GM12891 (cell line): Measurements from ENCODE around the gene PCDH9.
"Not testable (repeated sequence)": the region's sequence is repeated elsewhere in the genome, so short reads cannot be mapped to it uniquely, and the experiment has no call there.

Source experiments
- DNase-seq: peaks from one replicate; pipeline ENCODE4 v3.0.0; 2011; ENCODE audit warnings: low spot score; ENCODE audit not compliant: insufficient read length
- FAIRE-seq: peaks from 2 replicates; lab custom pipeline; 2011; peaks lifted over from hg19 to GRCh38; lab: Jason Lieb, UNC
- PAX5 ChIP-seq: IDR thresholded peaks from 2 replicates; pipeline ENCODE4 v1.6.1; 2011; ENCODE audit warnings: low read length, moderate library complexity, mild to moderate bottlenecking; ENCODE audit not compliant: insufficient read depth, severe bottlenecking
- POLR2A ChIP-seq: IDR thresholded peaks from 2 replicates; pipeline ENCODE4 v1.6.1; 2011; ENCODE audit warnings: low read depth, low read length, control low read depth
- POLR2AphosphoS5 ChIP-seq: IDR thresholded peaks from 2 replicates; pipeline ENCODE4 v1.6.1; 2011; ENCODE audit warnings: low read depth, low read length, control low read depth
- POU2F2 ChIP-seq: IDR thresholded peaks from 2 replicates; pipeline ENCODE4 v1.6.1; 2011; ENCODE audit warnings: low read depth, mild to moderate bottlenecking, control low read depth, low read length, moderate library complexity
- SPI1 ChIP-seq: IDR thresholded peaks from 2 replicates; pipeline ENCODE4 v1.6.1; 2011; ENCODE audit warnings: low read depth, low read length, control low read depth
- TAF1 ChIP-seq: IDR thresholded peaks from 2 replicates; pipeline ENCODE4 v1.6.1; 2011; ENCODE audit warnings: low read depth, low read length, control low read depth

PCDH9 gene

GRCh38 chr13:66634384-66634783 lies 595.8 kb downstream of the PCDH9 start:
- FAIRE-seq (no peak), DNase-seq (no peak)
- TF ChIP-seq POU2F2 (no peak), SPI1 (no peak), PAX5 (no peak), TAF1 (no peak), POLR2AphosphoS5 (no peak), POLR2A (no peak)

GRCh38 chr13:66627512-66627911 lies 602.6 kb downstream of the PCDH9 start:
- TF ChIP-seq POLR2AphosphoS5, result no peak
- no peak for TF ChIP-seq SPI1
- TF ChIP-seq POLR2A, result no peak
- no peak for TF ChIP-seq POU2F2
- TF ChIP-seq PAX5, result no peak
- no peak for TF ChIP-seq TAF1
- no peak for FAIRE-seq

DNA sequence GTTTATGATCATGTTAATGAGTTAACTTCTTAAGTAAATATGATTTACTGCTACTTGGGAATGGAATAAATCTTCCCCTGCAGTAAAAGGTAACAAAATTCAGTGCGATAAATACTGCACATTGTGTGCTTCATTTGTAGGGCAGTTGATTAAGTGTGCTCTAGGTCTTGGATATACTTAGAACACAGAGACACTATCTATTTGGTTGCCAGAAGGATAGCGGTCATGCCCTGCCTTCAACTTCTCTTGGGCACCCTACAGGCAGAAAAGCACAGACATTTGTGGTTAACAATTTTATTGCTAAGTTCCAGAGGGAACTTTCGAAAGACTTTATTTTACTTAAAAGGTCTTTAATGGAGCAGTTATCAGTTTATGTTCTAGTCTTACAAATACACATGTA lies 605.8 kb downstream of the PCDH9 start:
- TF ChIP-seq POLR2A (no peak), SPI1 (no peak), POU2F2 (no peak), PAX5 (no peak)
- FAIRE-seq (no peak), DNase-seq (no peak)

More at GRCh38 chr13:66627512-66627911, 602.6 kb downstream of the PCDH9 start:
- no peak for DNase-seq

DNA sequence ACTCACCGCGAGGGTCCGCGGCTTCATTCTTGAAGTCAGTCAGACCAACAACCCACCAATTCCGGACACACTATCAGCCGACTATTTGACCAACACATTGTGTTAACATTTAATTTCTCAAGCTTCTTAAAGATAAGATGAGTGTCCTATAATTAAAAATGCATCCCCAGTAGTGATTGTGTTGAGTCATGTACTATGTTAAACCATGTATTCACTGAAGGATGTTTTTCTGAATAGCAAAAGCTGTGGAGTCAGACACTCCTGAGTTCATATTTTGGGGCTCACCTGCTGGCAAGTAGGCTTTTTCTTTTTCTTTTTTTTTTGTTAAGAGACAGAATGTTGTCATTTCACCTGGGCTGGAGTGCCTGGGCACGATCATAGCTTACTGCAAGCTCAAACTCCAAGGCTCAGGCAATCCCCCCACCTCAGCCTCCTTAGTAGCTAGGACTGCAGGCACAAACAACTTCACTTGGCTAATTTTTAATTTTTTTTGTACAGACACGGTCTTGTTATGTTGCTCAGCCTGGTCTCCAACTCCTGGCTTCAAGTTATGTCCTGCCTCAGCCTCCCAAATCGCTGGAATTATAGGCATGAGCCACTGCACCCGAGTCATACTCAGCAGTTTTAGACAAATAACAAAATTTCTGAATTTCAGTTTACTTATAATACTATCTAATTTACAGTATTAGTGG lies 606.9 kb downstream of the PCDH9 start:
- FAIRE-seq, result no peak
- no peak for TF ChIP-seq POLR2AphosphoS5
- TF ChIP-seq TAF1, result no peak
- TF ChIP-seq PAX5, result no peak
- no peak for TF ChIP-seq POU2F2
- TF ChIP-seq SPI1, result no peak
- no peak for TF ChIP-seq POLR2A
- DNase-seq, result no peak

DNA sequence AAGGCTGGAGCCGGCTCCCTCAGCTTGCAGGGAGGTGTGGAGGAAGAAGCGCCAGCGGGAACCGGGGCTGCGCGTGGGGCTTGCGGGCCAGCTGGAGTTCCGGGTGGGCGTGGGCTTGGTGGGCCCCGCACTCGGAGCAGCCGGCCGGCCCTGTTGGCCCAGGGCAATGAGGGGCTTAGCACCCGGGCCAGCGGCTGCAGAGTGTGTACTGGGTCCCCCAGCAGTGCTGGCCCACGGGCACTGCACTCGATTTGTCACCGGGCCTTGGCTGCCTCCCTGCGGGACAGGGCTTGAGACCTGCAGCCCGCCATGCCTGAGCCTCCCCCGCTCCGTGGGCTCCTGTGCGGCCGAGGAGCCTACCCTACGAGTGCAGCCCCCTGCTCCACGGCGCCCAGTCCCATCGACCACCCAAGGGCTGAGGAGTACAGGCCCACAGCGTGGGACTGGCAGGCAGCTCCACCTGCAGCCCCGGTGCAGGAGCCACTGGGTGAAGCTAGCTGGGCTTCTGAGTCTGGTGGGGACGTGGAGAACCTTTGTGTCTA lies 608.2 kb downstream of the PCDH9 start:
- FAIRE-seq, DNase-seq: not testable (repeated sequence)

GRCh38 chr13:66618702-66619101 lies 611.4 kb downstream of the PCDH9 start:
- DNase-seq (no peak), FAIRE-seq (no peak)

GRCh38 chr13:66617786-66618185 lies 612.4 kb downstream of the PCDH9 start:
- DNase-seq (no peak), FAIRE-seq (no peak)
- no peak for TF ChIP-seq POLR2AphosphoS5
- TF ChIP-seq POLR2A, result no peak
- no peak for TF ChIP-seq POU2F2
- TF ChIP-seq SPI1, result no peak
- TF ChIP-seq TAF1, result no peak
- no peak for TF ChIP-seq PAX5

More at GRCh38 chr13:66618702-66619101, 611.4 kb downstream of the PCDH9 start:
- TF ChIP-seq POLR2AphosphoS5 (no peak), TAF1 (no peak), POLR2A (no peak), POU2F2 (no peak), PAX5 (no peak), SPI1 (no peak)

DNA sequence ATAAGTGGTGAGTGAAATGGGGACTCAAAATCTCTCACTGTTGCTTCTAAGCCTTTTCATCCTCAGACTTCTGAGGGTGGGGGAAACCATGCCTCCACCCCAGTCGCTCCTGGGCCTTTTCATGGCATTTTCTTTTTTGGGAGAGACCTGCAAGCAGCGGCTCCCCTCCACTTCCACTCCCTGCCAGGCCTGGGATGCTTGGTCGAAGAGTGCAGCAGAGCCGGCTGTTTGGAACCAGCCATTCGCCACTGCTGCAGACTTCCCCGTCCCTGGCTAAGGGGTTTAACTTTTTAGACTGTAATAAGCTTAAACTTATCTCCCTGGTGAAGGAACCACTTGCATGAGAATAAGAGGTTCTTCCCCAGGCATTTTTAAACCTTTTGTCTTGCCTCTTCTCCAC lies 617.2 kb downstream of the PCDH9 start:
- FAIRE-seq, result no peak
- TF ChIP-seq TAF1 (no peak), SPI1 (no peak), POLR2AphosphoS5 (no peak), POLR2A (no peak), POU2F2 (no peak), PAX5 (no peak)
- DNase-seq, result no peak

- no peak for FAIRE-seq
- TF ChIP-seq SPI1 (no peak), PAX5 (no peak), TAF1 (no peak), POLR2A (no peak), POLR2AphosphoS5 (no peak), POU2F2 (no peak)
- no peak for DNase-seq
Observed at GRCh38 chr13:66586489-66586888, 643.6 kb downstream of the PCDH9 start.

DNA sequence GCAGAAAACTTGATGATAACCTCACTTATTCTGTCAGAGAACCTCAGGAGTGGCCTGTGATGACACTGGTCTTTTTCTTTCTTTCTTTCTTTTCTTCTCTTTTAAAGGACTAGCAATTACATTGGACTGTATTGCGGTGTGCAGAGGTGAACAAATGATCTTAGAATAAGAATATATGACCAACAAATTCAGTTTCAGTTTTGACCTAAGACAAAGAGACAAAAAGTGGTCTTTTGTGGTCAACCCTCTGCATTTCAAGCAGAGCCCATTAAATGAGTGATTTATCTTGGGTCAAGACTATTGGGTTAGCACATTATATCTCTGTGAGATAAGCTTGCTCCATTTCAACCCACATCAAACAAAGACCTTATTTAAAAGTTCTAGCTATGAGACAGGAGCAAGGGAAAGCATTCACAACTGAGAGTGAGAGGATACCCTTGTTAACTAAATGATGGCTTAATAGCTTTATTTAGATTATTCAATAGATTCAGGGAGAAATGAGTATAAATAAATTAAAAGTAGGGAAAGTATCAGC lies 644.4 kb downstream of the PCDH9 start:
- no peak for TF ChIP-seq POLR2A
- no peak for TF ChIP-seq SPI1
- no peak for TF ChIP-seq POU2F2
- TF ChIP-seq POLR2AphosphoS5, result no peak
- TF ChIP-seq TAF1, result no peak
- no peak for TF ChIP-seq PAX5
- FAIRE-seq (no peak), DNase-seq (no peak)

DNA sequence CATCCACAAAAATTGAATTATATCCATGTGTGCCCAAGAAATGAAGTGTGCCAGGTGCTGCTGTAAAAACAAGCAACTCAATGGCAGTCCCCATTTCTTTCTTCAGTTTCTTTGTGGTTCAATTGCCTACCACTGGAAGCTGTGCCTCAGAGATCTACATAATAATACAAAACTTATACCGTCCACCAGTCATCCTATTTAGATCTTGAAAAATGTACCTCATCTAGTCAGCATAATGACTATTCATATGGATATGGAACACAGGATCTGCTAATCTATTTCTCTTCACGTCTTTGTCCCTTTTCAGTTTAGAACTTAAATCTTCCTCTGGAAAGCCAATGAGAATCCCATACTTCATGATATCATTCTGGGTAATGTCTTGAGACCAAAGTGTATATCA lies 648.5 kb downstream of the PCDH9 start:
- FAIRE-seq, result no peak
- no peak for DNase-seq
- no peak for TF ChIP-seq POU2F2
- TF ChIP-seq POLR2A, result no peak
- no peak for TF ChIP-seq POLR2AphosphoS5
- no peak for TF ChIP-seq SPI1
- no peak for TF ChIP-seq PAX5
